Parathyroid adenoma (tissue), 2 donors: ENCODE measurements around the gene ALK.

Experiments
- H2AFZ ChIP-seq: fragments of 300-600 bp; sonication (generic); one replicate; pipeline ENCODE4 v1.7.0; 2017; ENCODE audit warnings: antibody characterized with exemption, mild to moderate bottlenecking
- H3K27ac ChIP-seq: fragments of 300-600 bp; sonication (generic); one replicate; pipeline ENCODE4 v1.7.0; 2017
- H3K27me3 ChIP-seq: fragments of 300-600 bp; sonication (generic); one replicate; pipeline ENCODE4 v1.7.0; 2017; ENCODE audit warnings: low read length; ENCODE audit not compliant: control insufficient read depth, insufficient read depth
- H3K36me3 ChIP-seq: fragments of 300-600 bp; sonication (generic); one replicate; pipeline ENCODE4 v1.7.0; 2017; ENCODE audit warnings: low read length; ENCODE audit not compliant: control insufficient read depth, insufficient read depth
- H3K4me1 ChIP-seq: fragments of 300-600 bp; sonication (generic); one replicate; pipeline ENCODE4 v1.7.0; 2017; ENCODE audit warnings: control low read depth
- H3K4me2 ChIP-seq: fragments of 300-600 bp; sonication (generic); one replicate; pipeline ENCODE4 v1.7.0; 2017; ENCODE audit warnings: low read length
- H3K4me3 ChIP-seq: fragments of 300-600 bp; sonication (generic); one replicate; pipeline ENCODE4 v1.7.0; 2017; ENCODE audit warnings: low read depth, low read length
- H3K79me2 ChIP-seq: fragments of 300-600 bp; sonication (generic); one replicate; pipeline ENCODE4 v1.7.0; 2017; ENCODE audit warnings: control low read depth
- H3K9ac ChIP-seq: fragments of 300-600 bp; sonication (generic); one replicate; pipeline ENCODE4 v1.7.0; 2017; ENCODE audit warnings: mild to moderate bottlenecking
- H3K9me3 ChIP-seq: fragments of 300-600 bp; sonication (generic); one replicate; pipeline ENCODE4 v1.7.0; 2017; ENCODE audit warnings: low read length; ENCODE audit not compliant: control insufficient read depth
- TF ChIP-seq, protein P1 (sequence below): fragments of 300-600 bp; sonication (generic); IDR thresholded peaks from one replicate; pipeline ENCODE4 v1.7.0; 2017; ENCODE audit warnings: antibody characterized with exemption, mild to moderate bottlenecking
- donor health status: primary hyperparathyroidism.

Gene ALK

GRCh38 chr2:29917781-29918180 lies 3.6 kb downstream of the ALK start:
- H3K4me3 ChIP-seq: no peak overlapping the region
- H2AFZ ChIP-seq: no peak overlapping the region
- H3K27me3 ChIP-seq: no peaks in the 10 kb centered on the region
- no peak overlapping the region for H3K9ac ChIP-seq
- peaks cover 4% of the 10 kb centered on the region for H3K4me1 ChIP-seq
- no peaks in the 10 kb centered on the region for H3K79me2 ChIP-seq
- no peaks in the 10 kb centered on the region for H3K36me3 ChIP-seq
- no peaks in the 10 kb centered on the region for H3K9me3 ChIP-seq
- no peak overlapping the region for H3K27ac ChIP-seq
- TF ChIP-seq, protein P1, sequence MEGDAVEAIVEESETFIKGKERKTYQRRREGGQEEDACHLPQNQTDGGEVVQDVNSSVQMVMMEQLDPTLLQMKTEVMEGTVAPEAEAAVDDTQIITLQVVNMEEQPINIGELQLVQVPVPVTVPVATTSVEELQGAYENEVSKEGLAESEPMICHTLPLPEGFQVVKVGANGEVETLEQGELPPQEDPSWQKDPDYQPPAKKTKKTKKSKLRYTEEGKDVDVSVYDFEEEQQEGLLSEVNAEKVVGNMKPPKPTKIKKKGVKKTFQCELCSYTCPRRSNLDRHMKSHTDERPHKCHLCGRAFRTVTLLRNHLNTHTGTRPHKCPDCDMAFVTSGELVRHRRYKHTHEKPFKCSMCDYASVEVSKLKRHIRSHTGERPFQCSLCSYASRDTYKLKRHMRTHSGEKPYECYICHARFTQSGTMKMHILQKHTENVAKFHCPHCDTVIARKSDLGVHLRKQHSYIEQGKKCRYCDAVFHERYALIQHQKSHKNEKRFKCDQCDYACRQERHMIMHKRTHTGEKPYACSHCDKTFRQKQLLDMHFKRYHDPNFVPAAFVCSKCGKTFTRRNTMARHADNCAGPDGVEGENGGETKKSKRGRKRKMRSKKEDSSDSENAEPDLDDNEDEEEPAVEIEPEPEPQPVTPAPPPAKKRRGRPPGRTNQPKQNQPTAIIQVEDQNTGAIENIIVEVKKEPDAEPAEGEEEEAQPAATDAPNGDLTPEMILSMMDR: no peak
- no peak overlapping the region for H3K4me2 ChIP-seq

DNA sequence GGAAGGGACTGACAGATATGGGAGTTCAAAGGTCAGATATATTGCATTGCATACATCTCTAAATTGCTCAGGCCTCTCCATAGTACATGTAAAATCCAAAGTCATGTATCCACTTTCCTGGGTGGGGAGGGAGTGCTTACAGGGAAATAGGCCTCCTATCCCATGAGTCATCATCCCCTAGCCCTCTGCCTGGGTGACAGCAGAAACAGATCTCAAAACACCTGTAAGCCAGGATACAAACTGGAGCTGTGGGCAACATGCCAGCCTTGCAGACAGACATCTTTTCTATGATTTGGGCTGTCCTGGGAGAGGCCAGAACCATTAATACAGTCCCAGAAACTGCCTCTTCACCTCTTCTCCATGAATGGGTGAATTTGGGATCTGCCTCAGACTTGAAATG lies 4.8 kb downstream of the ALK start:
- Histone ChIP-seq H2AFZ (no peak overlapping the region), H3K9ac (no peak overlapping the region), H3K4me1 (no peaks in the 10 kb centered on the region), H3K27me3 (no peaks in the 10 kb centered on the region), H3K4me2 (no peak overlapping the region), H3K36me3 (no peaks in the 10 kb centered on the region), H3K79me2 (no peaks in the 10 kb centered on the region), H3K4me3 (no peak overlapping the region), H3K9me3 (no peaks in the 10 kb centered on the region), H3K27ac (no peak overlapping the region)
- TF ChIP-seq, protein P1: no peak

DNA sequence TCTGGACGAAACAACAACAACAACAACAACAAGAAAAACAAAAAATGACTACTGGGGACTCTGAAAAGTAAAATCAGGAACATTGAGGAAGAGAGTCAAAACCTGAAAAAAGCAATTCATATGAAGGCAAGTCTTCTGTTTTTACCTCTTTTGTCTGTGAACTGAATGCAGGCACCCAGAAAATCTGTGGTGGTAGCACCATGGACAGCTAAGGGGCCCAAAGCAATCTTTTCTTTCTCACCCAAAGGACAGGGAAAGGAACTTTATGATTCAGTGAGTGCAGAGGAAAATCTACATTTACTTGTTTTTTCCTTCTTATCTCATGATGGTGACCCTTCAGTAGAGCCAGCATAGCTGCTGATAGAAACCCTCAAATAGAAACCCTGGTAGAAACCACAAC lies 10.4 kb downstream of the ALK start:
- Histone ChIP-seq H3K9ac (no peak overlapping the region), H3K4me1 (no peaks in the 10 kb centered on the region), H3K4me3 (no peak overlapping the region), H3K9me3 (peaks cover 2% of the 10 kb centered on the region), H3K27ac (no peak overlapping the region), H3K27me3 (no peaks in the 10 kb centered on the region), H3K36me3 (no peaks in the 10 kb centered on the region), H2AFZ (no peak overlapping the region), H3K4me2 (no peak overlapping the region), H3K79me2 (no peaks in the 10 kb centered on the region)
- TF ChIP-seq, protein P1: no peak

- peaks cover 2% of the 10 kb centered on the region for H3K9me3 ChIP-seq
- H3K27ac ChIP-seq: no peak overlapping the region
- H3K4me2 ChIP-seq: no peak overlapping the region
- no peaks in the 10 kb centered on the region for H3K27me3 ChIP-seq
- H3K9ac ChIP-seq: no peak overlapping the region
- no peaks in the 10 kb centered on the region for H3K79me2 ChIP-seq
- no peak overlapping the region for H2AFZ ChIP-seq
- no peak overlapping the region for H3K4me3 ChIP-seq
- TF ChIP-seq, protein P1: no peak
- H3K36me3 ChIP-seq: no peaks in the 10 kb centered on the region
- H3K4me1 ChIP-seq: no peaks in the 10 kb centered on the region
Measured at GRCh38 chr2:29910465-29910864, 10.9 kb downstream of the ALK start.

DNA sequence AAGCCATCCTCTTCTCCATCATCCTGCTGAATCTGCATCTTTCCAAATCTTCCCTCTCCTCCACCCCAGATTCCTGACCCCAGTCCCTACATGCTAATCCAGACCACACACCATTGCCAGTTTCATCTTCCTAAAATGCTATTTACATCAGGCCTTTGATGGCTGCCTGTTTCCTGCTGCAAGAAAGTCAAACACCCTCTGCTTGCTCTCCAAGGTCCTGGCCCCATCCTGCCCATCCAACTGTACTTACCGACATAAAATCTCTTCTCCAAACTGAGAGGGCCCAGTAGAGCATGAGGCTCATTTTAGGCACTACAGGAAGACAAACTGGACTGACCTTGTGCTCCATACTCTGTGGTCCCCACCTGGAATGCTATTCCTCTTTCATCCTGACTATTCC lies 19.0 kb downstream of the ALK start:
- Histone ChIP-seq H3K79me2 (no peaks in the 10 kb centered on the region), H3K27ac (no peak overlapping the region), H3K27me3 (no peaks in the 10 kb centered on the region), H3K36me3 (no peaks in the 10 kb centered on the region), H3K4me2 (no peak overlapping the region), H3K4me1 (no peaks in the 10 kb centered on the region), H3K9me3 (peaks cover 2% of the 10 kb centered on the region), H2AFZ (no peak overlapping the region), H3K9ac (no peak overlapping the region), H3K4me3 (no peak overlapping the region)
- TF ChIP-seq, protein P1: no peak
